Hepatocyte (in vitro differentiated cells): ENCODE measurements around the gene SLC51A.

ENCODE experiments used
- EZH2 ChIP-seq: fragments of 200-600 bp; sonication (generic); IDR thresholded peaks from 2 replicates; pipeline ENCODE4 v1.6.1; 2016; ENCODE audit warnings: antibody characterized with exemption, mild to moderate bottlenecking, borderline replicate concordance
- TF ChIP-seq, protein P1 (sequence below): fragments of 200-600 bp; sonication (generic); IDR thresholded peaks from 2 replicates; pipeline ENCODE4 v1.5.1; 2016; ENCODE audit warnings: antibody characterized with exemption, mild to moderate bottlenecking; ENCODE audit not compliant: poor library complexity

DNA sequence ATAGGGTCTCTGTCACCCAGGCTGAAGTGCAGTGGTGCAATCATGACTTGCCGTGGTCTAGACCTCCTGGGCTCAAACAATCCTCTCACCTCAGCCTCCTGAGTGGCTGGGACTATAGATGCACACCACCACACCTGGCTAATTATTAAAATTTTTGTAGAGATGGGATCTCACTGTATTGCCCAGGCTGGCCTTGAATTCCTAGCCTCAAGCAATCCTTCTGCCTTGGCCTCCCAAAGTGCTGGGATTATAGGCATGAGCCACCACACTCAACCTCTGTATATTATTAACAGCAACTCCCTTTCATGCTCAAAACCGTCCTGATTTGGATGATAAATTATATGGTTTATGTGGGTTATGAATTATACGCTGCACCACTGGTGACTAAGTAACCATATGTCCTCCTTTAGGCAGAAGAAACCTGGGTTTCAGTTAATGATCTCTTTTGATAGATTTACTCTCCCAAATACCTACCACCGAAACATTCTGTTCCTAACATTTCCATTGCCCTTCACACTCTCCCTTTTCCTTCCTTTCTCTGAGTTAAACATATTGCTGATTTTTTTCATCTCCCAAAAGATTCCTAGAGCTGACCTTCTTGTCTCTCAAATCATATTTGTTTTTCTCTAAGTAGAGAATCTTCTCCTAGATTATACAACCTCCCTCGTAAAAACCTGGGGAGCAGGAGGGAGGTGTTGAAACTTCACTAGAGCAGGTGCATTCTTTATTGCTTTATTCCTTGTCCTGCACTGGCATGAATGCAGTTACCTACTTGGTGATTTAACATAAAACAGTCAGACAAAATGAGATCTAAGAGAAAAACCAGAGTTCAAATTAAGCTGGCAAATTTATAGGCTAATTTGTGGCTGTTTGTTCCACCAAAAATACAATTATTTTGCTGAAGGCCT is 38.3 kb downstream of the SLC51A start:
- TF ChIP-seq, protein P1, sequence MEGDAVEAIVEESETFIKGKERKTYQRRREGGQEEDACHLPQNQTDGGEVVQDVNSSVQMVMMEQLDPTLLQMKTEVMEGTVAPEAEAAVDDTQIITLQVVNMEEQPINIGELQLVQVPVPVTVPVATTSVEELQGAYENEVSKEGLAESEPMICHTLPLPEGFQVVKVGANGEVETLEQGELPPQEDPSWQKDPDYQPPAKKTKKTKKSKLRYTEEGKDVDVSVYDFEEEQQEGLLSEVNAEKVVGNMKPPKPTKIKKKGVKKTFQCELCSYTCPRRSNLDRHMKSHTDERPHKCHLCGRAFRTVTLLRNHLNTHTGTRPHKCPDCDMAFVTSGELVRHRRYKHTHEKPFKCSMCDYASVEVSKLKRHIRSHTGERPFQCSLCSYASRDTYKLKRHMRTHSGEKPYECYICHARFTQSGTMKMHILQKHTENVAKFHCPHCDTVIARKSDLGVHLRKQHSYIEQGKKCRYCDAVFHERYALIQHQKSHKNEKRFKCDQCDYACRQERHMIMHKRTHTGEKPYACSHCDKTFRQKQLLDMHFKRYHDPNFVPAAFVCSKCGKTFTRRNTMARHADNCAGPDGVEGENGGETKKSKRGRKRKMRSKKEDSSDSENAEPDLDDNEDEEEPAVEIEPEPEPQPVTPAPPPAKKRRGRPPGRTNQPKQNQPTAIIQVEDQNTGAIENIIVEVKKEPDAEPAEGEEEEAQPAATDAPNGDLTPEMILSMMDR: no peak
- TF ChIP-seq EZH2: no peak
